Globus pallidus (tissue), 1 donor: Measurements from ENCODE around the gene ZNF74.
"Not testable (repeated sequence)": the region's sequence is repeated elsewhere in the genome, so short reads cannot be mapped to it uniquely, and the experiment has no call there.

Experiments
- DNase-seq: peaks from one replicate; pipeline ENCODE4 v3.0.0-alpha.2; 2015; ENCODE audit warnings: low spot score

The ZNF74 gene

GRCh38 chr22:20393705-20394476 lies at the start of gene ZNF74:
Gene ZNF74, plus strand, starts transcription at chr22:20394151. Its CDS starts 478 bp downstream, at chr22:20394629.
- peak; percentile 92 for DNase-seq

DNA sequence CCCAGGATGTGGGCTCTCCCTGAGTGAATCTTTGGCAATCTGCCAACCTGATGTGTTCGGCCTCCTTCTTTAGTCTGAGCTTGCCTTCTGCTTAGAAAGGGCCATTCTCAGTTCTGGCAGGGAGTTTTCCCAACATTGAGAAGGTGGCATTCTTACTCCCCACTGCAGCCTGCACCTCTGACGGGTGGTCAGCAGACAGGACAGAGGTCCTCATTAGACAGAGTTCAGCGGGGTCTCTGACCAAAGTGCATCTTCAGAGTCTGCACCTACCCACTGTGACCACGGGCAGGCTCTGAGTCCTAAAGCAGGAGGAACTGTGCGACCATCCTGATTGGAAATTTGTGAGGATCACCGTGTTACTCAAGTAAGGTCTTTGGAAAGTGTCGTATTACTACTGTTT lies 47.4 kb upstream of the ZNF74 start:
- not testable (repeated sequence) for DNase-seq

DNA sequence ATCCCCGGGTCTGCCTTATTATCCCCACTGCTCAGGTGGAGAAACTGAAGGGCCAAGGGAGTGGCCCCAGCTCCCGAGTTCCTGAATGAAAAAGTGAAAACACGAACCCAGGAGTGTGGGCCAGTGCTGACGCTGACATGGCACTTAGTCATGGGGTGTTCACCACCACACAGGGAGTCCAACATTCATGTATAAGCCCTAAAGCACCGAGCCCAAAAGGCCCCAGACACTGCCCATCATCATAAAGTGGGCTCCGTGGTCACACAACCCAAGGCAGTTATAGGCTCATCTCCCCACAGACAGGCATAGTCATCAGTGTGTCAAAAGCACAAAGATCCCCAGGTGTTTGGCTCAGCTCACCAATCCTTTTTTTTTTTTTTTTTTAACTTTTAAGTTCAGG lies 41.4 kb upstream of the ZNF74 start:
- DNase-seq, result not testable (repeated sequence)

GRCh38 chr22:20354238-20354975 lies 39.5 kb upstream of the ZNF74 start:
- no peak for DNase-seq

DNA sequence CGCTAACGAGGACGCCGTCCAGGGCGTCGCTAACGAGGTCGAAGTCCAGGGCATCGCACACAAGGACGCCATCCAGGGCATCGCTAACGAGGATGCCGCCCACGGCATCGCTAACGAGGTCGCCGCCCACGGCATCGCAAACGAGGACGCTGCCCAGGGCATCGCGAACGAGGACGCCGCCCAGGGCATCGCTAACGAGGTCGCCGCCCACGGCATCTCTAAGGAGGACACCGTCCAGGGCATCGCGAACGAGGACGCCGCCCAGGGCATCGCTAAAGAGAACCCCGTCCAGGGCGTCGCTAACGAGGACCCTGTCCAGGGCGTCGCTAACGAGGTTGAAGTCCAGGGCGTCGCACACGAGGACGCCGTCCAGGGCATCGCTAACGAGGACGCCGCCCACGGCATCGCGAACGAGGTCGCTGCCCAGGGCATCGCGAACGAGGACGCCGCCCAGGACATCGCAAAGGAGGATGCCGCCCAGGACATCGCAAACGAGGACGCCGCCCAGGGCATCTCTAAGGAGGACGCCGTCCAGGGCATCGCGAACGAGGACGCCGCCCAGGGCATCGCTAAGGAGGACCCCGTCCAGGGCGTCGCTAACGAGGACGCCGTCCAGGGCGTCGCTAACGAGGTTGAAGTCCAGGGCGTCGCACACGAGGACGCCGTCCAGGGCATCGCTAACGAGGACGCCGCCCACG lies 37.9 kb upstream of the ZNF74 start:
- not testable (repeated sequence) for DNase-seq

- DNase-seq, result not testable (repeated sequence)
Observed at GRCh38 chr22:20356906-20357305, 37.0 kb upstream of the ZNF74 start.

- DNase-seq, result not testable (repeated sequence)
Observed at GRCh38 chr22:20357967-20358366, 36.0 kb upstream of the ZNF74 start.

DNA sequence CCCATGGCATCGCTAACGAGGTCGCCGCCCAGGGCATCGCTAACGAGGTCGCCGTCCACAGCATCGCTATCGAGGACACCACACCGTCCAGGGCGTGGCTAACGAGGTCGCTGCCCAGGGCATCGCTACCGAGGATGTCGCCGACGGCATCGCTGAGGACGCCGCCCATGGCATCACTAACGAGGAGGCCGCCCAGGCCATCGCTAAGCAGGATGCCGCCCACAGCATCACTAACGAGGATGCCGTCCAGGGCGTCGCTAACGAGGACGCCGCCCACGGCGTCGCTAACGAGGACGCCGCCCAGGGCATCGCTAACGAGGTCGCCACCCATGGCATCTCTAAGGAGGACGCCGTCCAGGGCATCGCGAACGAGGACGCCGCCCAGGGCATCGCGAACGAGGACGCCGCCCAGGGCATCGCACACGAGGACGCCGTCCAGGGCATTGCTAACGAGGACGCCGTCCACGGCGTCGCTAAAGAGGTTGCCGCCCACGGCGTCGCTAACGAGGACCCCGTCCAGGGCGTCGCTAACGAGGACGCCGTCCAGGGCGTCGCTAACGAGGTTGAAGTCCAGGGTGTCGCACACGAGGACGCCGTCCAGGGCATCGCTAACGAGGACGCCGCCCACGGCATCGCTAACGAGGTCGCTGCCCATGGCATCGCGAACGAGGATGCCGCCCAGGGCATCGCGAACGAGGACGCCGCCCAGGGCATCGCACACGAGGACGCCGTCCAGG lies 35.3 kb upstream of the ZNF74 start:
- DNase-seq, result not testable (repeated sequence)

DNA sequence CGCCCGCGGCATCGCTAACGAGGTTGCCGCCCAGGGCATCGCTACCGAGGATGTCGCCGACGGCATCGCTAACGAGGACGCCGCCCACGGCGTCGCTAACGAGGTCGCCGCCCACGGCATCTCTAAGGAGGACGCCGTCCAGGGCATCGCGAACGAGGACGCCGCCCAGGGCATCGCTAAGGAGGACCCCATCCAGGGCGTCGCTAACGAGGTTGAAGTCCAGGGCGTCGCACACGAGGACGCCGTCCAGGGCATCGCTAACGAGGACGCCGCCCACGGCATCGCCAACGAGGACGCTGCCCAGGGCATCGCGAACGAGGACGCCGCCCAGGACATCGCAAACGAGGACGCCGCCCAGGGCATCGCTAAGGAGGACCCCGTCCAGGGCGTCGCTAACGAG lies 33.7 kb upstream of the ZNF74 start:
- DNase-seq, result not testable (repeated sequence)

DNA sequence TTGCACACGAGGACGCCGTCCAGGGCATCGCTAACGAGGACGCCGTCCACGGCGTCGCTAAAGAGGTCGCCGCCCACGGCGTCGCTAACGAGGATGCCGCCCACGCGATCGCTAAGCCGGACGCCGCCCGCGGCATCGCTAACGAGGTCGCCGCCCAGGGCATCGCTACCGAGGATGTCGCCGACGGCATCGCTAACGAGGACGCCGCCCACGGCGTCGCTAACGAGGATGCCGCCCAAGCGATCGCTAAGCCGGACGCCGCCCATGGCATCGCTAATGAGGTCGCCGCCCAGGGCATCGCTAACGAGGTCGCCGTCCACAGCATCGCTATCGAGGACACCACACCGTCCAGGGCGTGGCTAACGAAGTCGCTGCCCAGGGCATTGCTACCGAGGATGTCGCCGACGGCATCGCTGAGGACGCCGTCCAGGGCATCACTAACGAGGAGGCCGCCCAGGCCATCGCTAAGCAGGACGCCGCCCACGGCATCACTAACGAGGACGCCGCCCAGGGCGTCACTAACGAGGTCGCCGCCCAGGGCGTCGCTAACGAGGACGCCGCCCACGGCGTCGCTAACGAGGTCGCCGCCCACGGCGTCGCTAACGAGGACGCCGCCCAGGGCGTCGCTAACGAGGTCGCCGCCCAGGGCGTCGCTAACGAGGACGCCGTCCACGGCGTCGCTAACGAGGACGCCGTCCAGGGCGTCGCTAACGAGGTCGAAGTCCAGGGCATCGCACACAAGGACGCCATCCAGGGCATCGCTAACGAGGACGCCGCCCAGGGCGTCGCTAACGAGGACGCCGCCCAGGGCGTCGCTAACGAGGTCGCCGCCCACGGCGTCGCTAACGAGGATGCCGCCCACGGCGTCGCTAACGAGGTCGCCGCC lies 32.8 kb upstream of the ZNF74 start:
- not testable (repeated sequence) for DNase-seq

DNA sequence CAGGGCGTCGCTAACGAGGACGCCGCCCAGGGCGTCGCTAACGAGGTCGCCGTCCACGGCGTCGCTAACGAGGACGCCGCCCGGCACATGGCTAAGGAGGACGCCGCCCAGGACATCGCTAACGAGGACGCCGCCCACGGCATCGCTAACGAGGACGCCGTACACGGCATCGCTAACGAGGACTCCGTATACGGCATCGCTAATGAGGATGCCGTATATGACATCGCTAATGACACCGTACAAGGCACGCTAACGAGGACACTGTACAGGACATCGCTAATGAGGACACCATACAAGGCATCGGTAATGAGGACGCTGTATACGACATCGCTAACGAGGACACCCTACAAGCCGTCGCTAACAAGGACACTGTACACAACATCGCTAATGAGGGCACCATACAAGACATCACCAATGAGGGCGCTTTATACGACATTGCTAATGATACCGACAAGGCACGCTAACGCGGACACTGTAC lies 32.2 kb upstream of the ZNF74 start:
- DNase-seq, result not testable (repeated sequence)

DNA sequence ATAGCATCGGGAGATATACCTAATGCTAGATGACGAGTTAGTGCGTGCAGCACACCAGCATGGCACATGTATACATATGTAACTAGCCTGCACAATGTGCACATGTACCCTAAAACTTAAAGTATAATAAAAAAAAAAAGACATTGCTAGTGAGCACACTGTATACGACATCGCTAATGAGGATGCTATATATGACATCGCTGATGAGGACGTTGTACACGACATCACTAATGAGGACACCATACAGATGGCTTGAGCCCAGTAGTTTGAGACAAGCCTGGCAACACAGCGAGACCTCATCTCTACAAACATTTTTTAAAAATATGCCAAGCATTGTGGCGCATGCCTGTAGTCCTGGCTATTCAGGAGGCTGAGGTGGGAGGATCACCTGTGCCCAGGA lies 31.5 kb upstream of the ZNF74 start:
- DNase-seq, result not testable (repeated sequence)

DNA sequence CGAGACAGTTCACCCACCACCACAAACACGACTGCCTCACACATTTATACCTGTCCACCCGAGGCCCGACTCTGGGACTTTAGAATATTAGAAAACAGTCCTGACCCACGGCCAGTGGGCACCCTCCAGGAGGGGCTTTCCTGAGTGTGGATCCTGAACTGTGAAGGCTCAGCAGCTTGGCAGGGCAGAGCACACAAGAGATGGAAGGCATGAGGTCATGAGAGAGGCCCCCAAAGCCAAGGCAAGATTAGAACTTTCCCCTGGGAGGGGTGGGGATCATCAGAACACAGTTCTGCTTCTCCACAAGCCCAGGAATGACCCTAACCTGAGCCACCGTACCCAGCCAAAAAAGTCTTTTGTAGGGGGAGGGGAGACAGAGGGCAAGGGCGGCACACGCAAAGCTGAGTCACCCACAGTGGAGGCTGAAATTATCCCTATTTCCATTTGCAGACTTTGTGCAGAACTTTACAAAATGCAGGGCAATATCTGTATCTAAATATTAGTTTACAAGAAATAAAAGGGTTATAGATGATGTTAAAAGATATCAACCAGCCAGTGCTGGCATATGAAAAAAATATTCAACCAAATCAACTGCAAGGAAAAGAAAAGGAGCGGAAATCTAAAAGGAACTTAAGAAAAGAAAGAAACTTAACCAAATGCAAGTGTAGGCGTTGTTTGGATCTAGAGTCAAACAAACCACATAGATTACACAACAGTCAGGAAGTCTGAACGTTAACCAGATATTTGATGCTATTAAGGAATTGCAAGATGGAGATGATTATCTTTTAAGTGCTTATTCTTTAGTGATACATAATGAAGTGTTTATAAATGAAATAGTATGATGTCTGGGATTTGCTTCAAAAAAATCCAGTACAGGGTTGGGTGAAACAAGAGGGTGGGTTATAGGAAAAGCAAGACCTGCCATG lies 29.4 kb upstream of the ZNF74 start:
- DNase-seq, result not testable (repeated sequence)

- not testable (repeated sequence) for DNase-seq
Observed at GRCh38 chr22:20366841-20367240, 27.1 kb upstream of the ZNF74 start.

- DNase-seq, result not testable (repeated sequence)
Observed at GRCh38 chr22:20368875-20369274, 25.1 kb upstream of the ZNF74 start.

DNA sequence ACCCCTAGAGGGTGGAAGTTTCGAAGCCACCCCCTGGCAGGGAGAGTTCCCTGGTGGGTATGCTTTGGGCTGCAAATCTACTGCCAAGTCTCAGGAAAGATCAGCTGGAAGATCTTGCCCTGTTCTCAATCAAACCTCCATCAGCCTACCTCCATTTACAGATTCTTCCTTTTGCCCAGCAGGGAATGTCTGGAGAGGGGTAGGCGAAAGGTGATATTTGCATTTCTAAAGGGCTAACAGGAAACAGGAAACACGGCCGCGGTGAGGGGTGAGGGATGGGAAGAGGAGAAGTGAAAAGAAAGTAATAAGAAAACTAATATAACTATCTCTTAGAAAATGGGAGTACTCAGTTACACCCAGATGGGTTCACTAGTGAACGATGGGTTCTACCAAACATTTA lies 22.3 kb upstream of the ZNF74 start:
- DNase-seq, result not testable (repeated sequence)

DNA sequence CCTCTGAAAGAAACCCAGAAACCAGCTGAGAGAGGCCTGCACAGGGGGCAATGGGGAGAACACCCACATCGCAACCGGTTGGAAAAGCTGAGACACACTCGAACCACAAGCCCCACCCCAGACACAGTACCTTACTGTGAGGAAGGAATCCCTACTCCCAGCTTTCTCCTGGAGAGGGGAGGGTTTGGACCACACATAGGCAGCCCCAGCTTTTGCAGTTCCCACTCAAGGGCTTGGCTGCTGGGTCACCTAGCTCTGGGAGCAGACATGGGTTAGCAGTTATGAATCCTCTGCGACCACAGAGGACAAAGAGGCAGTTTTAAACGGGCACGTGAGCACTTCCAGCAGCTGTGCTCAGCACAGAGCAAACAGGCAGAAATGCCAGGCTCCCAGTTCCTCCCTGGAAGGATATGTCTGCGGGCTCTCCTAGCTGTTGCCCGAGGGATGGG lies 21.5 kb upstream of the ZNF74 start:
- DNase-seq, result not testable (repeated sequence)

- not testable (repeated sequence) for DNase-seq
Observed at GRCh38 chr22:20373195-20373706, 20.7 kb upstream of the ZNF74 start.

DNA sequence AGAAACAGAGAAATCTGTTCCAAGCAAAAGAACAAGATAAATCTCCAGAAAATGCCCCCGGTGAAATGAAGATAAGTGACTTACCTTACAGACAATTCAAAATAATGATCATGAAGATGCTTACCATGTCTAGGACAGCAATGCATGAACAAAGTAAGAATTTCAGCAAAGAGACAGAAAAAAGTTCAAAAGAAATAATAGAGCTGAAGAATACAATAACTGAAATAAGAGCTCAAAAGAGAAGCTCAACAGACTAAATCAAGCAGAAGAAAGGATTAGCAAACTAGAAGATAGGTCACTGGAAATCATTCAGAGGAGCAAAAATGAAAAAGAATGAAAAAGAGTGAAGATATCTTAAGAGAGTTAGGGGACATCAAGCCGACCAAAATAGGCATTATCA lies 19.8 kb upstream of the ZNF74 start:
- DNase-seq, result not testable (repeated sequence)
